ENCODE results near the gene PDHA1.
A peak's percentile ranks its signal among the peaks of the same experiment; 100 is the strongest.

Gene PDHA1

DNA sequence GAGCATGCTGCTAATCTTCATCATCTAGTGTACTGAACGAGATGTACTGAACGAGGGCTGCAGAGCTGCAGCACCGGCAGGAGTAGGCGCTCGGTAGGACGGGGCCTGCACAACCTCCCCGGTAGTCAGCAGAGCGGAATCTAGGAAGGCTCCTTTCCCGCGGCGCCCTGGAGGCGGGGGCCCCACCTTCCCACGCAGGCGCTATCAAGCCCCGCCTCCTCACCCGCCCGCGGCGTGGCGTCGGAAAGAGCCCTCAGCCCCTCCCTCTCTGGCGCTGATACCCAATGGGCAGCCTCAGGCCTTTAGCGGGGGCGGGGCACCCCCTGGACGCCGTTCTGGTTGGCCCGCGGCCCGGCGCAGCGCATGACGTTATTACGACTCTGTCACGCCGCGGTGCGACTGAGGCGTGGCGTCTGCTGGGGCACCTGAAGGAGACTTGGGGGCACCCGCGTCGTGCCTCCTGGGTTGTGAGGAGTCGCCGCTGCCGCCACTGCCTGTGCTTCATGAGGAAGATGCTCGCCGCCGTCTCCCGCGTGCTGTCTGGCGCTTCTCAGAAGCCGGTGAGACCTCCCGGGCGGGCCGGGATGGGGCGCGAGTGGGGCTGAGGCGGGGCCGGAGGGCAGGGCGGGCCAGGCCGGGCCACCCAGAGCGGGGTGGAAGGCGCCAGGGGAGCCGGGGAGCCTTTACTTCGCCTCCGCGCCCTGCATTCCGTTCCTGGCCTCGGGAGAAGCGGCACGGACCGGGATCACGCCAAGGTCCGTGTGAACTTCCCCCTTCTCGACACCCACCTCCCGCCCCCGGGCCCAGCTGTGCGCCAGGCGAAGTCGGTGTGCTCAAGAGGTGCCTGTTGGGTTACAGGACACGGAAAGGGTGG lies at the start of gene PDHA1:
Gene PDHA1, plus strand, starts transcription at position 393 of the 874 bp plus-strand sequence. Its CDS starts 111 bp downstream, at position 504.
- DNase-seq: peak; percentile 95

DNA sequence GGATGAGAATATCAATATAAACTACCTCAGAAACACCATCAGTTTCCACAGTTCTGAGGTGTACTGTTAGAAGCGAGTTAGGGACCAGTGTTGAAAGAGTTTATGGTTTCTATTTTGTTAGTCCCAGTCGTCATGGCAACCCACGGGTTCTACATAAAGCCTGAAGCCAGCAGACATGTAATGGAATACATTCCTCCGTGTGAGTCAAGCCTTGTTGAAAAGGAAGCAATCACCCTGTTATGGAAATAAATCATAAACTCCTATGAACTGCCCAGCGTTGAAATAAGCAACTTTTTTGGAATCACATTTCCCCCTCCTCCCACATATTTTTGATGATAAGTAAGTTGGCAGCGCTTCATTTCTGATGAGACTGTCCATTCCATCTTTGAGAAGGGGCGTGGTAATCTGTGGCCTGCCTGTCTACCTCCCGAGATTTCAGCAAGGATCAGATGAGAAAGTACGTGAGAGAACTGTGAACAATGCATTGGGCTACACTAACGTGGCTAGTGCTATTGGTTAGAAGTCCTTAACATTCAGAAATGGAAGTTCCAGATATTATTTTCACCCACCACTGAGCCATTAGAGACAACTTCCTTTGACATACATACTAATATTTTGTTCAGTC lies 40.4 kb upstream of the PDHA1 start:
- no peak for DNase-seq

DNA sequence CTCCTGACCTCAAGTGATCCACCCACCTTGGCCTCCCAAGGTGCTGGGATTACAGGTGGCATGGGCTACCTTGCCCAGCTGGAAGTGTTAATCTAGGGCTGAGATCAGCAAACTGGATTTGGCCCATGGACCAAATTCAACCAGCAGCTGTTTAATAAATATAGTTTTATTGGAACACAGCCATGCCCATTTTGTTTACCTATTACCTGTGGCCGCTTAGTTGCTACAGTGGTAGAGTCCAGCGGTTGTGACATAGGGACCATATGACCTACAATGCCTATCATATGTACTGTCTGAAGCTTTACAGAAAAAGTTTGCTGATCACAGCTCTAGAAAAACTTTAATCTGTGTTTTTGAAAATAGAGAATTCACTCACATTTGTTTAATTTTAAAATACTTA lies 17.2 kb upstream of the PDHA1 start:
- DNase-seq: no peak

DNA sequence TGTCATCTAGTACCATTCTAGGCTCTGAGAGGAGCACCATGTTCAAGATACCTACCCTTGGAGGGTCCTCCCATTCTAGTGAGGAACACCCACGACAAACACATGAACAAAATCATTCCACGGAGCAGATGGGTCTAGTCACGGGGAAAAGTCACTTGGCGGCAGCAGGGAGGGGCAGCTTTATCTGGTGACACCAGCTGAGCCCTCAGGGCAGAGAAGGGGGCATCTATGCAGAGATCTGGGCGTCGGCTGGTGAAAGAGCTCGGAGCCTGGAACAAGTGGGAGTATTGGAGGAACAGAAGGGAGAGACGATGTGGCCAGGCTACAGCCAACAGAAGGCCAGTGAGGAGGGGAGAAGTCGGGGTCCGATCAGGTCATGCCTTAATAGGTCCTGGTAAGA lies 11.9 kb upstream of the PDHA1 start:
- no peak for DNase-seq

DNA sequence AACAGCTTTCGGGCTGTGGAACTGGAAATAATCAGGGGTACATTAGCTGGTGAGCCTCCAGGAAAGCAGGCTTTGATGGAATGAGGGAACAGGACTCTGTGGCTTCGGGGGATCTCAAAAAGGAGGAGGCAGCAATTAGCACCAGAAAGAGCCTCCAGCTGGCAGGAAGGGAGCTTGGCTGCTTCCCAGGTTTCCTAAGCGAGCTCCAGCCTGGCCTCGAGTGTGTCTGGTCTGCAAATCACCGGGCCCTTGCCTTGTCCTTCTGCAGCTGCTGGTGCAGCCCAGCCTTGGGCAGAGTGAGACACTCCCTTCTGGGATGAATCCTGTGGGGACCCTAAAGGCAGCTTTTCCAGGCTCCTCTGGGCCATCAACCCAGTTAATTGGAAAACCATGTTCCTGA lies 10.7 kb upstream of the PDHA1 start:
- DNase-seq: no peak

DNA sequence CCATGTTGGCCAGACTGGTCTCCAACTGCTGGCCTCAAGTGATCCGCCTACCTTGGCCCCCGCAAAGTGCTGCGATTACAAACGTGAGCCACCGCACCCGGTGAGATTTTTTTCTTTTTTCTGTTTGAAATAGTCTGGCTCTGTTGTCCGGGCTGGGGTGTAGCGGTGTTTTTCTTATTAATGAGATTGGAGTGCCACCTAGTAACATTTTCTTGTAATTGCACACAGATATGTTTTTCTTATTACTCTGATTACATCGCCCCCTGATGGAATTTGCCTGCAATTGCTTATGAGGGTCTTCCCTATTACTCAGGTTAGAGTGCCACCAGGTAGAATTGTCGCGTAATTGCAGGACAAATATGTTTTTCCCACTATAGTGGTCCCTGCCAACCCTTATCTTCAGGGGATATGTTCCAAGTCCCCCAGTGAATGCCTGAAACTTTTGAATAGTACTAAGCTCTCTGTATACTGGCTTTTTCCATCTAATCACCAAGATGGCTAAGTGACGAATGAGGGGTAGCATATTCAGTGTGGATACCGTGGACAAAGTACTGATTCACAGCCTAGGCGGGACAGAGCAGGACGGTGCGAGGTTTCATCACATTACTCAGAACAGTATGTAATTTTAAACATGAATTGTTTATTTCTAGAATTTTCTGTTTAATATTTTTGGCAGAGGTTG lies 8.6 kb upstream of the PDHA1 start:
- DNase-seq: no peak

DNA sequence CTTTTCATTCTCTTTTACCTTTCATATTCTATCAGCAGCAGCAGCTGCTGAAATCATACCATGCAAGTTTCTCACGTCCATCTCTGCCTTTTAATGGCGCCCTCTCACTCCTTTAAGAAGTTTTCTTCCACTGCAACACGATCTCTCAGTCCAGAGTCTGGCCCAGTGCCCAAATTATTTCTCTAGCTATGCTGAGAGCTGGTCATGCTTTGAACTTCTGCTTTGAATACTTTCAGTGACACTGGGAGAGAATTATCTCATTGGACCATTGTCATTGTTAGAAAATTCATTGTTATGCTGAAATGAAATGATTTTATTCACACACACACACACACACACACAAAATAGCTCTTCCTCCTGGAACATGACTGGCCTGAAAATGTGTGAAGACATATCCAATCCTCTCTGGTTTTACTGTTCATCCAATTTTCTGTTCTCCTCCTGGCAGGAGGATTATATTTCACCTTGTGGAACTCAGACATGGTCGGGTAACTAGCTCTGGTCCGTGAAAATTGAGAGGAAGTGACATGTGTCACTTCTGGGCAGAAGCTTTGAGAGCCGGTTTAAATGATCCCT lies 1.3 kb upstream of the PDHA1 start:
- DNase-seq: no peak

DNA sequence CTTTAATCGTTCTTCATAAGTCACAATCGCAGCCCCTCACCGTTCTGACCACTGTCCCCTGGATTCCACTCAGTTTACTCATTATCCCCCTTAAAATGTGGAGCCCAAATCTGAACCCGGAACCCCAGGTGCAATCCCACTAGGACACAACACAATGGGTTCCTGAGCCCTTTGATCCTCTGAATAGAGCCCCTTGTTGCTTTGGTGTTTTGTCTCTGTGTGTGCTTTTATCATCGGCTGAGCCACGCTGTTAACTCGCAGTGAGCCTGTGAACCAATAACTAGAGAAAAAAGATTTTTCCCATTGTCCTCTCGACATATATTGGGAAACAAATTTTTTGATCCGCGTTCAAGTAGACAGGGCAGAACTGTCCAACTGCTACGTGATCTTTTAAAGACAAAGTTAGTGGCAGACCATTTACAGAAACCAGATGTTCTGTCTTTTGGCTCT lies 617 bp upstream of the PDHA1 start:
- no peak for DNase-seq

DNA sequence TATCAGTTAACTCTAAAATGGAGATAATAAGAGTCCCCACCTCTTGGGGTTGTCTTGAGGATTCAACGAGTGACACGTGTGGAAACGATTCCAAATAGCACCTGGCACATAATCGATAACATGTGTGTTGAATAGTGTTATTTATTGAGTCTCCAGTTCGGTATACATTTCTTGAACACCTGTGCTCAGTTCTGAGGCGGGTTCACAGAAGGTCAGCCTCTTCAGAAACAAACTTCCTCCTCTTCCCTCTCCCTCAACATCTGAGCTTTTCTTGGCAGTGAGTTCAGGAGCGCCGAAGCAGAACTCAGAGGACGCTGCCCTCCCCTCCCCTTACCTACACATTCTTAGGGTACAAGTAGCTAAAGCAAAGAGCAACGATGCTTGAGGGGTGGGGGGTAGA lies 934 bp downstream of the PDHA1 start:
- DNase-seq: no peak

DNA sequence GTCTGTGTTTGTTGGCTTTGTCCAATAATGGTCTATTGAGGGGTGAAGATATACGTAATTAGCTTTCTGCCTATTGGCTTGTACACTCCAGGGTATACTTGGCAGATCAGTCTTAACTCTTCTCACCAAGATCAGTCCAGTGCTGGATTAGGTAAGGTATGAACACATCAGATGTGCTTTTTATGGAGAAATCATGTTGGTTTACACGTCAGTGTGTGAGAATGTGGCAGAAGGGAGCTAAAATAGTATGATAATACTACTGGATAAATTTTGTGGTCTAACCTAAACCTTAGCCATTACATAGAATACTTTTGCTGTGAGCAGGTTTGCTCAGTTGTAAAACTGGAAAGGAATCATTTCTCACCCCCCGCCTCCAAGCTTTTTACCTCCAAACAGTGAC lies 4.2 kb downstream of the PDHA1 start:
- no peak for DNase-seq

DNA sequence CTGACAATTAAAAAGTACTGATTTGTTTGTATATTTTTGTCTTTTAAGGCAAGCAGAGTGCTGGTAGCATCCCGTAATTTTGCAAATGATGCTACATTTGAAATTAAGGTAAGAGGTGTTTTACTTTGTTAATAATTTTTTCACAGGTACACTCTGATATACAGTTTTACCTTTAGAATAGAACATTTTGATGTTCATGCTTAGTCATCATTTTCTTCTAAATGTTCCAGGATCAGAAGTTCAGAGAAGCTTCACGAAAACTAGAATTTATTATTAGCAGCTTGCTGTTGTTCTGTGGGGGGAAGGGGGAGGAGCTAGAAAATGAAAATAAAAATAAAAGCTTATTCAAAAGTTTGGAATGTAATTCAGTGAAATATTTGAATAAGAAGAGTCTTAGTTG lies 5.5 kb downstream of the PDHA1 start:
- no peak for DNase-seq

DNA sequence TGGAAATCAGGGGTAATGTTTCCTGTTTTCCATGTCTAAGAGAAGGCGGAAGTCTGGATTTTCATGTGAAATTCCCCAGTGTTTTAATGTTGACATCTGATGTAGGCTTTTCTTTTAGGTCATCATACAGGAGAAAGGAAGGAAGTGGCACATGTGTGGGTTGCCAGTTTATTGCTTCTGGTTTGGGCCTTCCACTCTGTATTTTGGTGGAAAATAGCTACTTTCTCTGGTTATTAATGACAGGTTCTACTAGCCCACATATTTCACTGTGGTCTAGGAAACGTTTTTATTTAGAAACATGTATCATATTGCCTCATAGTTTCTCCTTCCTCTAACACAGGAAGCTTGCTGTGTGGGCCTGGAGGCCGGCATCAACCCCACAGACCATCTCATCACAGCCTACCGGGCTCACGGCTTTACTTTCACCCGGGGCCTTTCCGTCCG lies 7.2 kb downstream of the PDHA1 start:
- DNase-seq: no peak

DNA sequence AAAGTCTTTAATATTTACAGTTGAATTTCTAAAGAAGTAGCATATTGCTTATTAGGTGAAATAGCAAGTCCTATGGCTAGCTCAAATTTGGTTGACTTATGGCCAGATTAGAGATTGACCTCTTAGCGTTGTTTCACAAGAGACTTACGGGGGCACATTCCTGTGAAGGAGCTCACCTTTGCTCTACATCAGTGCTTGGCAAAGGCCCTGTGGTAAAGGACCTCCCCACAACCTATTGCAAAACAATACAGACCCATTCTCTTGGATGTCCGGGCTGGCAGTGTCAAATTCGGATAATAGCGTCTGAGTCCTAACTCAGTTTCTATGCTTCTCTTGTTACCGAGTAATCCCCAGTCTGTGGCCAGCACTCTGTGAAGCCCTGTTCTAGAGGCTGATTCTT lies 10.9 kb downstream of the PDHA1 start:
- no peak for DNase-seq

DNA sequence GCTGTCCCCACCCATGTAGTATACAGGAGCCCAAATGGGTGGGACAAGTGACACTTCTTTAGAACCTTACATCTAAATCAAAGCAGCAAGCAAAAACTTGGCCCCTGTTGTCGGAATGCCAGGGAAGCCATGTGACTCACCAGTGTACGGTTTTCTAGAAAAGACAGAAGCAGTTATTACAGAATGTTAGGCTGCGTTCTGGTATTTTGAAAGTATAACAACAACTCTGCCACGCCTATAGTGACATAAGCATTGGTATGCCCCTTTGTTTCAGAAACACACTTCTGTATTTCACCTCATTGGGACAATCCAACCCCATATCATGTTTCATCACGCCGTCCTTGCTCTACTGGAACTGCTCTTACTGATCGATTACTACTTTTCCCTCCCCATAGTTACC lies 14.8 kb downstream of the PDHA1 start:
- no peak for DNase-seq

DNA sequence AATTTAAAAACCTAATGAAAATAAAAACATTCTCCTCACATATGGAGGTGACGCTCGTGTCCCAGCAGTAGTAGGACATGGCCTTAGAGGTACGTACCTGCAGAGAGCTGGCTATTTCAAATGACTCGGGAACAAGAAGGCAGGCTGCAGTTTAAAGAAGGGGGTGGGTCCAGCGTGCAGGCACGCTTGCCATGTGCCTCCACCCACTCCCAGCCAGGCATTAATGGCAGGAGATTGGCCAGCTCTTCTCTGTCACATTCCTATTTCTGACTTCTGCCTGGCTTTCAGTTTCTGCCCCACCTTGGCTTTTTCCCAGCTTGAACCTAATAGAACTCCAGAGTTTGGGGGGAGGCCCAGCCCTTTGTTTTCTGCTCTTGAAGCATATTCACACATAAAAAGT lies 17.2 kb downstream of the PDHA1 start:
- no peak for DNase-seq

DNA sequence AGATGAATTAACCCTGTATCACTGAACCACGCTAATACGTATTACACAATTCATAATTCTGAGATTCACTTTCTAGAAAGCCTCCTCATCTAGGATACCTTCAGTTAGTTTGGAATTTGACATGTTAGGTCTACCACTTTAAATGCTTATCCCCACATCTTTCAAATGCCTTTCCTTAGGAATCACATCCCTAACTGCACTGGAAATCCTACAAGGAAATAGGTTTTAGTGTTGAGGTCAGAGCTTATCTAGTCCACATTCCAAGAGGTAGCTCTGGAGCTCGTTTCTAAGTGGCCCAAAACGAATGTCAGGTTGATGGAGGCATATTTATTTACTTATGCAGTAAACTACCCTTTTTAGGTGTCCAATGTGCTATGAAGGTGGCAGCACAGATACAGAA lies 18.0 kb downstream of the PDHA1 start:
- DNase-seq: no peak

DNA sequence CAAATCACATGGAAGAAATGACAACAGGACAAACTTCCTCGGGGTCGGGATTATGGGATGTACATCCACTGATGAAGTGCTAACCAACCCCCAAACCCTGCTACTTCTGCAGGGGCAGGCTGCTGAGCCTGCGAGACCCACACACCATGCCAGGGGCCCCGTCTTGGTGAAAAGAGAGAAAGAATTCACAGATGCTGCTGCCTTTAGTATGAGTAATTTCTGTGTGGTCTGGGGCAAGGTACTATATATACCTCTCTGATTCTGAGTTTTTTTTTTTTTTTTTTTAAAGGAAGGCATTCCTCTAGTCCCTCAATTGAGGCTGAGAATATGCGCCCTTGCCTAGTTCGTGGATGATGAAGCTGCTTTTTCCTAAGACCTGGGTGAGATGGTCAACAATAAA lies 24.8 kb downstream of the PDHA1 start:
- no peak for DNase-seq

DNA sequence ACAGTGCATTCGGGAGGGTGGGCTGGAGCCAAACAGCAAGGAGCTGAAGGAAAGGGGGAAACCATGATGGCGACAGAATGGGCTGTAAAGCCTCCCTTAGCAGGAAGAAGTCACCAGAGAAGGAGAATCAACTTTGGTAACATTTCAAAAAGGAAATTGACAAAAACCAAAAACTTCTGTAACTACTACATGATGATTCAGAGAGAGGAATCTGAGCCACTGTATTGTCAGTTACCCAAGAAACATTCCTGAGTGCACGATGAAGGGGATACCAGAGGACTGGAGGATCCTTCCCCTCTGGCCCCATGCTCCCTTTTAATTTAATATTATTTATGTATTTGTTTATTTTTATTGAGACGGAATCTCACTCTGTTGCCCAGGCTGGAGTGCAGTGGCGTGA lies 26.3 kb downstream of the PDHA1 start:
- no peak for DNase-seq

DNA sequence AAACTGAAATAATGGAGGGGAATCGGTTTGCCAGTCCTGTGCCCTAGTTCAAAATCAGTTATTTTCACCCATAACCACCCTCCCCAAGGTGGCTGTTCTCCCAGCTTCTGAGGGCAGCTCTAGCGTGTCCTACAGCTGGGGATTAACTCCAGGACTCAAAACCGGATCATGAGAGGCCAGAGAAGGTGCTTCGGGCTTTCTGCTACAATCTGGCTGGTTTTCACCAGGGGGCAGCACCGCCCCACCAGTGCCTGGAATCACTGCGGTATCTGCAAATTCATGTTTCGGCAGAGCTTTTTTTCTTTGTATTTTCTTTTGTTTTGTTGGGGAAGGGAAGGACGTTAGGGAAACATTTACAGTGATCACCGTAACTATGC lies 28.4 kb downstream of the PDHA1 start:
- peak; percentile 75 for DNase-seq

DNA sequence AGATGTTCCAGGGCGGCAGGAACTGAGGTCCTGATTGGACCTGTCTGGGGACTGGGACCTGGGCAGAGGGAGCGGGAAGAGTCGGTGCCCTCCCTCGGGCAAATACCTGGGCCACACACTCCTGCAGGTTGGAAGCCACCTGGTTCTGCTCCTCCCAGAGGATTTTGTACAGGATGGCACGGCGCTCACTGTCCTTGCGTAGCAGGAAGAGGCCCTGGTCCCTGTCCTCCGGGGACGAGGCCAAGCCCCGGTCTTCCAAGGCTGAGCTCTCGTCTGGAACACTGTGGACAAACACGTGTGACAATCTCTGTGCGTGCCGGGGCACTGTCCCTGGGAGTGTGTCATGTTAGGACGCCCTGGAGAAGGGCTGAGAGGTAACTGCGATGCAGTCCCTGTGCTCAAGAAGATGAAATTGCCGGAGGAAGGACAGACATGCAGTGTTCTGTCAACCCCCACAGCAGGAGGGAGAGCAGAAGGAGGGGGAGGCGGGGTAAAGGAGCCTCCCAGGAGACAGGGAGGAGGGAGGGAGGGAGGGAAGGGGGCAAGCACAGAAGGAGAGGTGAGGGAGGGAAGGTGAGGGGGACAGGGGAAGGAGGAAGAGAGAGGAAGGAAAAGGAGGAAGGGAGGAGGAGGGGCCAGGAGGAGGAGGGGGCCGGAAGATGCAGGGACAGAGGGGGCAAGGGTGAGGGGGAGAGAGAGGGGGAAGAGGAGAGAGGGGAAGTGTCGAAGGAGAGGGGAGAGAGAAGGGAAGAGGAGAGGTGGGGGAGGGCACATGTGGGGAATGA lies 29.0 kb downstream of the PDHA1 start:
- DNase-seq: peak; percentile 57

DNA sequence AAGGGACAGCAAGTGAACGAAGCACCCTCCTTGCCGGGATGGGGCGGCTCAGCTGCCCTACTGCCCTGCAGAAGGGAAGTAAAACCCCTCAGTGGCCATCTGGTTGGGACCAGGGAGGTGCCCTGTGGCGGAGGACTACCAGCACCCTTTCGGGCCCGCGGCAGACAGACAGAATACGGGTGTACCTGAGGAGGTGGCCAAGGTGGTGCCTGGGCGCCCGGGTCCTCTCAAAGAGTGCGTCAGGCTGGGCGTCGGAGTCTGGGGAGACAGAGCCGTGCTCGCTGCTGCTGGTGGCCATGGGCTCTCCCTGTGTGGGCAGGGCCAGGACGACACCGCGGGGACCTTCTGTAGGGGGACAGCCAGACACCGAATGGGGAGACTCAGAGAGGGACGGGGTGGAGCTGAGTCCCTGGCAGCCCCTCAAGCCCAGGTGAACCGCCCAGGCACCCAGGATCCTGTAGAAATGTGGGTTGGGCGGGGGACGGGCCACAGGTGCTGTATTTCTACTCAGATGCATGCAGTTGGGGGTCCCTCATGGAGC lies 29.7 kb downstream of the PDHA1 start:
- no peak for DNase-seq

DNA sequence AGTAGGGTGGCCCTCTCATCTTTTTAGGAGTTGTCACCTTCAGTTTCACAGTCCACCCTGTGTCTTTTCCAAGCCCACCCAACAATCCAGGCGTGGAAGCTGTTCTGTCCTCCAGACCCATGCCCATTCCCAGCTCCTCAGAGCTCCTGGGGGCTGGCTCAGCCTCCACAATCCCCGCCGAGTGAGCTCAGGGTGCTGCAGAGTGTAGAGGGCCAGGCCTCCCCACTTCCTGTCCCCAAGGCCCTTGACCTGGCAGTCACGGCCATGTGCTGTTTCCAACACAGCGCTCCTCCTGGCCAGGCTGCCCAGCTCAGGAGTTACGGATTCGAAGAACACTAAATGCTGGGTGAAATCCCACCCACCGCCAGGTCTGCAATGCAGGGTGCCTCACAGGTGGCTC lies 31.8 kb downstream of the PDHA1 start:
- DNase-seq: no peak
